ENCODE data around the gene THSD8.
A peak's percentile ranks its signal among the peaks of the same experiment; 100 is the strongest.
"Not testable (repeated sequence)": the region's sequence is repeated elsewhere in the genome, so short reads cannot be mapped to it uniquely, and the experiment has no call there.

THSD8 gene

DNA sequence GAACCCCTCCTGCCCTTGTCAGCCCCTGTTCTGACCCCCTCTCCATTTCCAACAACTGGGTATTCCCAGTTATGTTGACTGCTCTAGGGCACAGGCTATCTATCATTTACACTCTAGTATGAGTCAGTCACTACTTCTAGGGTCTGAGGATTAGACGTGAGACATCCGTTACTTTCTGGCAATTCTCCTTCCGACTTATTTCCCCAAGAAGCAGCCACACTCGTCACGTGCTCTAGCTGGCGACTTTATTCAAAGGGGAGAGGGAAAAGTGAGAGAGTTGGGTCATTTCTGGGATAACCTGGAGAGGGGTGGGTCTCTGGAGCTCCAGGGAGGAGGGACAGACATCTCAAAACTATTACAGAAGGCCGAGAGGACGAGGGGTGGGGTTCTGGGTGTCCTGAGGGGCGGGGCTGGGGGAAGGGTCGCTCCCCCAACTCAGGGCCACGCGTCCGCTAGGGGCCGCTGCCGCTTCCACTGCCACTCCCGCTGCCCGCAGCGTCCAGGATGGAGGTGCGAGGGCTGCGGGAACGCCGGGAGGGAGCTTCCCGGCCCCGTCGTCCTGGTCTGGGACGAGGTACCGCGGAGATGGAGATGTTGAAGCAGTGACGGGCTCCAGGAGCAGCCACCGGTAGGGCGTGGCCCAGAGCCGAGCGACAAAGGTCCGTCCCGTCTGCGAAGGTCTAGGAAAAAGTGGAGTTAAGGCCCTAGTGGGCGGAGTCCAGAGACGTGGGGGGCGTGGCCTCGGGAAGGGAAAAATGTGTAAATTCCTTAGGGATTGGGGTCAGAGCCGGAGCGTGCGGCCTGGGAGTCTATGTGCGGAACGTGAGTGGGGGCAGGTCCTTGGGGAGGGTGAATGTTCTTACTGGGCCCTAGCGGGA lies 23.6 kb downstream of the THSD8 start:
- peak; percentile 47 for DNase-seq (ENCODE audit: low read depth)

DNA sequence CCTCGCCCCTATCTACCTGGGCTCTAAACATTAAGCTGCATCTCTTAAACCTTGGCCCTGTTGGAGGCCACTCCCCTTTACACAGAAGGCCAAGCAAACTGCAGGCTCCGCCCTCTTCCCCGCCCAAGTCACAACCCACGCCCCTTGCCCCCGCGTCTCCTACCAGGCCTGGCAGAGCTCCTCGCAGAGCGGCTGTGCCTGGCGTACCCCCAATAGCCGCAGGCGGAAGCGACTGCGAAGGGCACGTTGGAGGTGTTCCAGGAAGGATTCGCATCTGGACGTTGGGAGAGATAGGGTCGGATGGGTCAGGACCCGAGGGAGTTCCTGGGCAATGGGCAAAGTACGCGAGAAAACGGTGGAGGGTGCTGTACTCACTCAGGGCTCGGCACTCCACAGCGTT lies 26.6 kb downstream of the THSD8 start:
- no peak for DNase-seq (ENCODE audit: low read depth)

- DNase-seq (ENCODE audit: low read depth), result no peak
Measured at GRCh38 chr19:12833418-12833737, 31.5 kb downstream of the THSD8 start.

GRCh38 chr19:12833738-12834565 lies 32.1 kb downstream of the THSD8 start:
- DNase-seq (ENCODE audit: low read depth), result no peak

GRCh38 chr19:12834566-12834943 lies 32.7 kb downstream of the THSD8 start, which contains the start of gene RTBDN:
RTBDN (minus strand) TSS chr19:12834579; CDS start chr19:12829979, 4,600 bp downstream.
- no peak for DNase-seq (ENCODE audit: low read depth)

- DNase-seq (ENCODE audit: low read depth), result no peak
Measured at GRCh38 chr19:12834976-12835757, 33.3 kb downstream of the THSD8 start.

DNA sequence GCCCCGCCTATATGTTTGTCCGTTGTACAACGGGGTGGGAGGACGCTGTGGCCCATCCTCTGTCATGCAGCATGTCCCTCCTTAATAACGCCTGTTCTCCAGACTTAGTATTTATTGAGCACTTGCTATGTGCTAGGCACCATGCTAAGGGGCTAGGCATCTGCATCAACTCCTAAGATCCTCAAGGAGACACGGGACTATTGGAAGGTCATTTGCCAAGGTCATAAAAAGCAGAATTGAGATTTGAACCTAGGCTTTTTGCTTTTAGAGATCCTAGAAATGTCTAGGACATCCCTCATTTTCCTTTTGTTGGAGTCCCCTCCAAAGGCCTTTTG lies 34.6 kb downstream of the THSD8 start:
- no peak for DNase-seq (ENCODE audit: low read depth)

DNA sequence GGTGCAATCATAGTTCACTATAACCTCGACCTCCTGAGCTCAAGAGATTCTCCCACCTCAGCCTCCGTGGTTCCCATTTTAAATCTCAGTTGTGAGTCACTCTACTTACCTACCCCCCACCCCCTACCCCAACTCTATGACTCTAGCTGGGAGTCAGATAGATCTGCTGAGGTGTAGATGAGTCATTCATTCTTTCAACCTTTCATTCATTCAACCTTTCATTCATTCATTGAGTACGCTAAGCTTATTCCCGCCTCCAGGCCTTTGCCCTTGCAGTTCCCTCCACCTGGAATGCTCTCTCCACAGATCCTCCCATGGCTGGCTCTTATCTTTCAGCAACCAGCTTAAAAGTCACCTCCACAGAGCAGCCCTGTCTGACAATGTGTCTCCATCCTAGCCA lies 35.4 kb downstream of the THSD8 start:
- no peak for DNase-seq (ENCODE audit: low read depth)

- no peak for DNase-seq (ENCODE audit: low read depth)
Measured at GRCh38 chr19:12838182-12838885, 36.5 kb downstream of the THSD8 start, which contains the start of gene MAST1. MAST1 (plus strand) TSS chr19:12838515; CDS start chr19:12838573, 58 bp downstream.

DNA sequence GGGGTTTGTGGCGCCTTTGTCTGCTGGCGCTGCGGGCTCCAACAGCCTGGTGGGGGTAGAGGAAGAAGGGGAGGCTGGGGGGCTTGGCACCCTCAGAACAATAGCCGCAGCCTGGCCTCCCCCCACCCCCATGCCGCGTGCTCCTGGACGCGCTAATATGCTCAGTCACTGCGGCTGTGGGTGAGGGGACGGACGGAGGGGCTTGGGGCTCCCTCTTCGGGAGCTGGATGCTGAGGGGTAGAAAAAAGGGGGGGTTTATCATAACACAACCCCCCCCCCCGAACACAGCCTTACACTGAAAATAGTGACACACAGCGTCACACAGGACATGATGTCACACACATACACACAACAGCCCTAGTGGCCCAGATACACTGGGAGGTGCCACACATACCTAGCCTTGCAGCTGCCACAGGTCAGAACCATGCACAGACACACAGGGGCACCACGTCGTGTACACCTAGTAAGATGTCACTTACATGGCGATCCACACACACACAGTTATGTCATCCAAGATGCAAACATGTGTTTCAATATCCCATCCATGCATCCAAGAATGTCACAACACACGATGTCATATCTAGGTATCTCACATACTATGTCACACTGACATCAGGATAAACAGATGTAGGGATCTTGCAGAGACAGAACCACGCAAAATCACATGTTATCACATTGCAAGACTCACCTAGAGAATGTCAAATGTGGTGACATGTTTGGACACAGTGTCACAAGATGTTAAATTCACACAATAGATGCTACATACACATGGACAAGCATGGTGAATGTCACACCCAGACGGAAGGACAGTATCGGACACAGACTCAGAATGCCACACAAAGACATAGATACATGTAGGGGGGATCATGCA lies 37.3 kb downstream of the THSD8 start:
- no peak for DNase-seq (ENCODE audit: low read depth)

DNA sequence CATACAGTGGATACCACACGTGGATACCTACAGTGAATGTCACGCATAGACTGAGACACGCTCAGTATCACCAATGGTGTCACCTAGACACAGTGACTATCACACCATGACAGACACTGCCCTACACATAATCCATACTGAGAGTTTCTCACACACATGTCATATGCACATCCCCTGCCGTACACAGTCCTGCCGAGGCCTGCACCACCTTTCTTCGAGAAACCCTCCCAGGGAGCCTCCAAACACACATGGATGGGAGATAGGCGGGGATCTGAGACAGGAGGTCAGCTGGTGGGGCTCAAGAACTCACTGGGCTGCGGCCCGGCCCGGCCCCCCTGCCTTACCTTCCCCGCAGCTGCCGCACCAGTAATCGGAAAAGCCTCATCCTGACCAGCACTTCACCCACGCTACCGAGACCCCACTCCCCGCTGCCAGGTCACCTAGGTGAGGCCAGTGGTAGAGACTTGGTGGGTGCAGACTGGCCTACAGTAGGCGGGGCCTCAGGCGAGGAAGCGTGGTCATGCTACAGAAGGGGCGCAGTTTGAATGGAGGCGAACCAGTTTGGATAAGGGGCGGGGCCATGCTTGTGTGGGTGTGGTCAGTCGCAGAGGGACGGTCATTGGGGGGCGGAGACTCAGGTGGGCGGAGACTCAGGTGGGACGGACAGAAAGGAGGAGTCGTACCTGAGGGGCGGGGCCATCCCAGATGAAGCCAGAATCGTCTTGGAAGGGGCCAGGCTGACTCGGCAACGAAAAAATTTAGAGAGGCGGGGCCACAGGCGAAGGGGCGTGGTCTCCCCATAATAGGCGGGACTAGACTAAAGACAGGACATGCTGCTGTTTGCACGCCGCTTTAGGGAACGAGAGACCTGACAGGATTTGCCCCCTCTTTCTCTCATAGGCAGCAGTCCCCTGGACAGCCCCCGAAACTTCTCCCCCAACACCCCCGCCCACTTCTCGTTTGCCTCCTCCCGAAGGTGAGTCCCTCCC lies 38.5 kb downstream of the THSD8 start:
- DNase-seq (ENCODE audit: low read depth), result peak; percentile 64

GRCh38 chr19:12841094-12841493 lies 39.2 kb downstream of the THSD8 start:
- DNase-seq (ENCODE audit: low read depth), result peak; percentile 27

DNA sequence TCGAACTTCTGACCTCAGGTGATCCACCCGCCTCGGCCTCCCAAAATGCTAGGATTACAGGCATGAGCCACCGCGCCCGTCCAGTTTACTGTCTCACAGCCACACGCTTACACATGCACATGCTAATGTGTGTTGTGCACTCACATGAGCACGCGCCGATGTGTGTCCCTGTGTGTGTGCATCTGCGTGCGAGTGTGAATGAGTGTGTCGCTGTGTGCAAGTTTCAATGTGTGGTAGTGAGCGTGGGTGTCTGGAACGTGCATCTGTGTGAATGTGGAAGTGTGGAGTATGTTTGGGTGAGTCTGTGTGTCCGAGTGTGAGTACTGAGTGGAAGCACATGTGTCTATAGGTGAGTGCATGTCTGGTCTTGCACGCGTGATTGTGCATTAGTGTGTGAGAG lies 40.6 kb downstream of the THSD8 start:
- DNase-seq (ENCODE audit: low read depth), result no peak

DNA sequence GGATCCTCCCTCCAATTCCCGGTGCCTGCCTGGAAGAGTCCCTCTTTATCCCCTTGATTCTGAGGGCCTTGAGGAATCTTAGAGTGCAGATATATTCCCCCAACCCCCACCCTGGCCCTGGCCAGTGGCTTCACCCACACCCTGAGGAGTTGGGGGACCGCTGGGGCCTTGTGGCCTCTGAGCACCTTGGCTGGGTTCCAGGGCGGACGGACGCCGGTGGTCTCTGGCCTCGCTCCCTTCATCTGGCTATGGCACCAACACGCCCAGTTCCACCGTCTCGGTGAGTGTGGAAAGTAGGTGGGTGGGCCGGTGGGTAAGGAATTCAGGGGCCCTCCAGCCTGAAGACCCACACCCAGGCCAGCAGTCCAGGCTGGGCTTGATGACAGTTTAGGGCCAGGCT lies 41.5 kb downstream of the THSD8 start:
- DNase-seq (ENCODE audit: low read depth), result no peak

DNA sequence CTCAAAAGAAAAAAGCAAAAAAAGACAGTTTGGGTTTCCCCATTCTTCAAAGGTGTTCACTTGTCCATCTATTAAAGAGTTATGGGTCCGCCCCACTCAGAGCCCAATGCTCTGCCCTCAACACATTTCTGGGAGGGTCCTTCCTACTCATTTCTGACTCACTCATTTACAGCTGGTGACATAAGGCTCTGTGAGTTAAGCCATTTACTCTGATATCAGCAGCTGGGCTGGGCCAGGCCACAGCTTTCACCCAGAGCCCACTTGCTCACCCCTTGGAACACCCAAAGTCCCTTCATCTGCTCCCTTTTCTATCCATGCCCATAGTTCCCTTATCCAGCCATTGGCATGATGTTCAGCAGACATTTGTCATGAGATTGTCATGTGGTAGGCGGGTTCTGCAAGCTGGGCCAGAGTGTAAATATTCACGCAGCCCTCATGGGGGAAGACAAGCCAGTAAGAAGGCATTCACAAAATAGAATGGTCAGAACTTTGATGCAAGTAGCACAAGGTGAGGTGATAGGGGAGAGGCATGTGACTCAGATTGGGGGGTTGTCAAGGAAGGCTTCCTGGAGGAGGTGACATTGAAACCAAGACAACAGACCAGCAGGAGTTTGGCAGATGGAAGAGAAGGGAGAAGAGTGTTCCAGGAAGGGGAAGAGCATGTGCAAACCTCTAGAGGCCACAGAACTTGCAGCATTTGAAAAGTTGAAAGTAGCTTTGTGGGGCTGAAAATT lies 42.3 kb downstream of the THSD8 start:
- no peak for DNase-seq (ENCODE audit: low read depth)

DNA sequence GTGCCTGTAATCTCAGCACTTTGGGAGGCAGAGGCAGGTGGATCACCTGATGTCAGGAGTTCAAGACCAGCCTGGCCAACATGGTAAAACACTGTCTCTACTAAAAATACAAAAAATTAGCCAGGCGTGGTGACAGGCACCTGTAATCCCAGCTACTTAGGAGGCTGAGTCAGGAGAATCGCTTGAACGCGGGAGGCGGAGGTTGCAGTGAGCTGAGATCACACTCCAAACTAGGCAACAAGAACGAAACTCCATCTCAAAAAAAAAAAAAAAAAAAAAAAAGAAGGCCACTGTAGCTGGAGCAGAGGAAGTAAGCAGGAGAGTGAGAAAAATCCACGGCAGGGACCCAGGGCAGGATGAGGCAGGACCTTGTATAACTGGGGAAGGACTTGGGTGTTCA lies 44.7 kb downstream of the THSD8 start:
- DNase-seq (ENCODE audit: low read depth), result not testable (repeated sequence)

- peak; percentile 65 for DNase-seq (ENCODE audit: low read depth)
Measured at GRCh38 chr19:12847159-12848139, 45.6 kb downstream of the THSD8 start.

Measured in amniotic epithelial cell (primary cell).